Measurements from ENCODE around the gene ROBO3.

- no peak for TF ChIP-seq CTCF (IDR thresholded peaks at IDR 0.05; ENCODE audit: borderline replicate concordance, extremely low read depth, low read length, poor library complexity, severe bottlenecking)
- no peak for TF ChIP-seq EZH2 (IDR thresholded peaks at IDR 0.05; ENCODE audit: borderline replicate concordance, low read depth, low read length, severe bottlenecking)
These were observed 35.2 kb downstream of the ROBO3 start for GRCh38 chr11:124900464-124900863.

Data from DND-41 (cell line).